Neural progenitor cell (in vitro differentiated cells): ENCODE results near the gene CYB561. TPM values are rescaled to one million over a fixed set of nuclear protein-coding genes. Genes with fewer than 3 reads are reported as not detected.

Experiments used
- DNase-seq: peaks from one replicate; pipeline ENCODE4 v3.0.0-alpha.2; 2016; ENCODE audit warnings: low spot score
- H2AFZ ChIP-seq: fragments of 200-600 bp; sonication (generic); replicated peaks from 2 replicates; pipeline ENCODE4 v1.6.1; 2016; ENCODE audit warnings: antibody characterized with exemption
- H3F3A ChIP-seq: fragments of 200-600 bp; sonication (generic); 2 replicates; pipeline ENCODE4 v1.6.1; 2016; ENCODE audit warnings: antibody characterized with exemption, low read depth
- H3K27ac ChIP-seq: fragments of 200-600 bp; sonication (generic); 2 replicates; pipeline ENCODE4 v1.5.1; 2016; ENCODE audit warnings: mild to moderate bottlenecking
- H3K27me3 ChIP-seq: fragments of 200-600 bp; sonication (generic); 2 replicates; pipeline ENCODE4 v1.6.1; 2016; ENCODE audit warnings: mild to moderate bottlenecking, moderate library complexity
- H3K36me3 ChIP-seq: fragments of 200-600 bp; sonication (generic); 2 replicates; pipeline ENCODE4 v1.5.1; 2016
- H3K4me1 ChIP-seq: fragments of 200-600 bp; sonication (generic); 2 replicates; pipeline ENCODE4 v1.6.1; 2016; ENCODE audit warnings: mixed run types
- H3K4me2 ChIP-seq: fragments of 200-600 bp; sonication (generic); 2 replicates; pipeline ENCODE4 v1.6.1; 2016
- H3K4me3 ChIP-seq: fragments of 200-600 bp; sonication (generic); 2 replicates; pipeline ENCODE4 v1.5.1; 2016
- H3K79me2 ChIP-seq: fragments of 200-600 bp; sonication (generic); 2 replicates; pipeline ENCODE4 v1.6.1; 2016; ENCODE audit warnings: low read depth
- H3K9ac ChIP-seq: fragments of 200-600 bp; sonication (generic); 2 replicates; pipeline ENCODE4 v1.6.1; 2016
- H3K9me3 ChIP-seq: fragments of 200-600 bp; sonication (generic); 2 replicates; pipeline ENCODE4 v1.5.1; 2016; ENCODE audit warnings: low read depth
- H4K20me1 ChIP-seq: fragments of 200-600 bp; sonication (generic); 2 replicates; pipeline ENCODE4 v1.6.1; 2016; ENCODE audit warnings: low read depth
- H3K27ac Mint-ChIP-seq: 3 replicates; pipeline ENCODE4 v1.8.0; 2021; ENCODE audit warnings: mixed read lengths
- H3K27me3 Mint-ChIP-seq: 2 replicates; pipeline ENCODE4 v1.8.0; 2022; ENCODE audit warnings: low read depth, mild to moderate bottlenecking, inconsistent platforms, moderate library complexity, mixed read lengths; ENCODE audit not compliant: insufficient read depth
- H3K36me3 Mint-ChIP-seq: 3 replicates; pipeline ENCODE4 v1.8.0; 2021; ENCODE audit warnings: mixed read lengths
- H3K4me1 Mint-ChIP-seq: 3 replicates; pipeline ENCODE4 v1.8.0; 2021; ENCODE audit warnings: mixed read lengths
- H3K4me3 Mint-ChIP-seq: 3 replicates; pipeline ENCODE4 v1.8.0; 2021; ENCODE audit warnings: mild to moderate bottlenecking, moderate library complexity, mixed read lengths
- H3K9me3 Mint-ChIP-seq: 3 replicates; pipeline ENCODE4 v1.8.0; 2020; ENCODE audit warnings: mixed read lengths
- CTCF ChIP-seq: fragments of 200-600 bp; sonication (generic); IDR thresholded peaks from 2 replicates; pipeline ENCODE4 v1.5.1; 2017; ENCODE audit warnings: antibody characterized with exemption, mild to moderate bottlenecking
- EZH2 ChIP-seq: fragments of 200-600 bp; sonication (generic); IDR thresholded peaks from 2 replicates; pipeline ENCODE4 v1.6.1; 2017; ENCODE audit warnings: antibody characterized with exemption, mild to moderate bottlenecking, moderate library complexity
- EZH2phosphoT487 ChIP-seq: fragments of 200-600 bp; sonication (generic); IDR thresholded peaks from 2 replicates; pipeline ENCODE4 v1.6.1; 2017; ENCODE audit warnings: antibody characterized with exemption
- total RNA-seq: library from RNA; depleted of rRNA; stranded (reverse); fragments of >200 nt; gene quantifications from 2 replicates; pipeline ENCODE4 v1.2.3, GENCODE V29; 2015; ENCODE audit warnings: low replicate concordance

Gene CYB561
- total RNA-seq, 1 donor from 2014 or later: 4.2 TPM

DNA sequence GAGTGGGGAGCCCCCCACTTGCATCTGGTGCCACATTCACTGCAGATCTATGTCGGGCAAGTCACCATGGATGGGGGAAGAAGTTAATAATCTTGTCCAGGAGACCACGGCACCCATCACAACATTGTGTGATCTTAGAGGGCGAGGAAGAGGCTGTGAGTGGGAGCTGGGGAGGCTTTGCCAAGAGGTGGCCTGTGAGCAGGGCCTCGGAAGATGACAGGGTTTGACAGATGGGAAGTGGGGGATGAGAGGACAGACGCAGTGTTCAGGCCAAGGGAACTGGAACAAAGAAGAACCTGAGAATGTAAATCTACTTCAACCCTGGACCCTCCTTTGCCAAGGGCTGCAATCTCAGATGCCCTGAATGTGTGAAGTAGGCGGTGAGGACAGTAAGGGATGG lies 43.2 kb upstream of the CYB561 start:
- no peaks in the 10 kb centered on the region for H4K20me1 ChIP-seq

GRCh38 chr17:63488851-63489250 lies 42.7 kb upstream of the CYB561 start:
- H3F3A ChIP-seq: no peaks in the 10 kb centered on the region
- TF ChIP-seq CTCF: no peak
- TF ChIP-seq EZH2phosphoT487: no peak
- TF ChIP-seq EZH2: no peak
- no peak overlapping the region for H2AFZ ChIP-seq
- H3K27me3 ChIP-seq: no peaks in the 10 kb centered on the region
- no peaks in the 10 kb centered on the region for H3K4me1 ChIP-seq
- H3K27ac ChIP-seq: no peak overlapping the region
- no peak for DNase-seq
- no peak overlapping the region for H3K4me3 Mint-ChIP-seq
- H3K4me2 ChIP-seq: no peak overlapping the region
- H3K27me3 Mint-ChIP-seq: peaks cover 10% of the 10 kb centered on the region
- H3K36me3 ChIP-seq: no peaks in the 10 kb centered on the region
- no peak overlapping the region for H3K4me3 ChIP-seq
- no peaks in the 10 kb centered on the region for H4K20me1 ChIP-seq
- H3K9me3 ChIP-seq: no peaks in the 10 kb centered on the region
- no peaks in the 10 kb centered on the region for H3K36me3 Mint-ChIP-seq
- H3K79me2 ChIP-seq: no peaks in the 10 kb centered on the region
- no peak overlapping the region for H3K9ac ChIP-seq
- no peak overlapping the region for H3K27ac Mint-ChIP-seq
- no peaks in the 10 kb centered on the region for H3K9me3 Mint-ChIP-seq
- no peaks in the 10 kb centered on the region for H3K4me1 Mint-ChIP-seq

More for the DNA sequence above, 43.2 kb upstream of the CYB561 start:
- no peak for TF ChIP-seq EZH2phosphoT487
- TF ChIP-seq EZH2: no peak
- no peak for TF ChIP-seq CTCF
- Histone ChIP-seq H3K79me2 (no peaks in the 10 kb centered on the region), H3K9me3 (no peaks in the 10 kb centered on the region), H3K4me2 (no peak overlapping the region), H3K4me1 (no peaks in the 10 kb centered on the region), H3F3A (no peaks in the 10 kb centered on the region), H3K27ac (no peak overlapping the region), H3K36me3 (no peaks in the 10 kb centered on the region), H3K9ac (no peak overlapping the region), H3K4me3 (no peak overlapping the region), H3K27me3 (no peaks in the 10 kb centered on the region), H2AFZ (no peak overlapping the region)
- Mint-ChIP-seq H3K36me3 (no peaks in the 10 kb centered on the region), H3K4me1 (no peaks in the 10 kb centered on the region), H3K4me3 (no peak overlapping the region), H3K27me3 (peaks cover 11% of the 10 kb centered on the region), H3K27ac (no peak overlapping the region), H3K9me3 (no peaks in the 10 kb centered on the region)
- no peak for DNase-seq

DNA sequence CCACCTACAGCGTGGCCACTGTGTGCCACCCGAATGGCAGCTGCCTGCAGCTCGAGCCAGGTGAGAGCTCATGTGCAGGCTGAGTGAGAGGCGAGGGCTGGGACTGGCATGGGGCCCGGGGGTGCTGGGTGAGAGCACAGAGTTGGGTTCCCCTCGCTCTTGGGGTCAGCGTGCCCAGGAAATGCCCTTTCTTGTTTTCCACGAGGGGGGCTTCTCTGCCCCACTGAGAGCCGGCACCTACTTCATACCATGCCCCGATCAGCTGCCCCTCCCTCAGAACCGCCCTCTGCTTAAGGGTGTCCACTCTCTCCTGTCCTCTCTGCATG lies 40.9 kb upstream of the CYB561 start:
- DNase-seq: no peak

More for the DNA sequence above, 40.9 kb upstream of the CYB561 start:
- no peak for TF ChIP-seq CTCF
- no peak for TF ChIP-seq EZH2
- TF ChIP-seq EZH2phosphoT487: no peak
- Histone ChIP-seq H3K36me3 (no peaks in the 10 kb centered on the region), H3K4me2 (no peak overlapping the region), H3K9me3 (no peaks in the 10 kb centered on the region), H3K27ac (no peak overlapping the region), H3K4me1 (no peaks in the 10 kb centered on the region), H3F3A (no peaks in the 10 kb centered on the region), H3K27me3 (no peaks in the 10 kb centered on the region), H3K79me2 (no peaks in the 10 kb centered on the region), H2AFZ (no peak overlapping the region), H3K4me3 (no peak overlapping the region), H3K9ac (no peak overlapping the region), H4K20me1 (no peaks in the 10 kb centered on the region)
- Mint-ChIP-seq H3K27ac (no peak overlapping the region), H3K4me1 (no peaks in the 10 kb centered on the region), H3K27me3 (peaks cover 8% of the 10 kb centered on the region), H3K9me3 (no peaks in the 10 kb centered on the region), H3K36me3 (no peaks in the 10 kb centered on the region), H3K4me3 (no peak overlapping the region)
